ENCODE measurements around the gene CHN2.

DNA sequence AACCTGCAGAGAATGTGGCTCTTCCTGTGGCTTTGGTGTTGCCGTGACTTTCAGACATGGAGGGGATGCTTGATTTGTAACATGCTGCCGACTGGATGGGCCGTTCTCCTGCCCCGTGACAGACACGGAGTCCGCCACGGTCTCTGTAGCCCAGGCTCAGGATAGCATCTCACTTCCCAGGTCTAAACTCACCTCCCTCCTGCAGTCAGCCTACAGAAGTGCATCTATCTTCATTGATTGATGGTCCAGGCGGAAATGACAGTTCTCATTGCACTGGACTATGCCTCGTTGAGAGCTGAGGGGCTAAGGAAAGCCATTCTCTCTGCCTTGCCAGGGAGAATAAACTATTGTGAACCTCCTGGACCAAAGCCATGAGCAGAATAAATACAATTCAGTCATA, 77.5 kb downstream of the CHN2 start:
- TF ChIP-seq, protein P1, sequence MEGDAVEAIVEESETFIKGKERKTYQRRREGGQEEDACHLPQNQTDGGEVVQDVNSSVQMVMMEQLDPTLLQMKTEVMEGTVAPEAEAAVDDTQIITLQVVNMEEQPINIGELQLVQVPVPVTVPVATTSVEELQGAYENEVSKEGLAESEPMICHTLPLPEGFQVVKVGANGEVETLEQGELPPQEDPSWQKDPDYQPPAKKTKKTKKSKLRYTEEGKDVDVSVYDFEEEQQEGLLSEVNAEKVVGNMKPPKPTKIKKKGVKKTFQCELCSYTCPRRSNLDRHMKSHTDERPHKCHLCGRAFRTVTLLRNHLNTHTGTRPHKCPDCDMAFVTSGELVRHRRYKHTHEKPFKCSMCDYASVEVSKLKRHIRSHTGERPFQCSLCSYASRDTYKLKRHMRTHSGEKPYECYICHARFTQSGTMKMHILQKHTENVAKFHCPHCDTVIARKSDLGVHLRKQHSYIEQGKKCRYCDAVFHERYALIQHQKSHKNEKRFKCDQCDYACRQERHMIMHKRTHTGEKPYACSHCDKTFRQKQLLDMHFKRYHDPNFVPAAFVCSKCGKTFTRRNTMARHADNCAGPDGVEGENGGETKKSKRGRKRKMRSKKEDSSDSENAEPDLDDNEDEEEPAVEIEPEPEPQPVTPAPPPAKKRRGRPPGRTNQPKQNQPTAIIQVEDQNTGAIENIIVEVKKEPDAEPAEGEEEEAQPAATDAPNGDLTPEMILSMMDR (IDR thresholded peaks at IDR 0.05) = no peak
- no peak for TF ChIP-seq ZFX (IDR thresholded peaks at IDR 0.05; ENCODE audit: borderline replicate concordance)

Data from 22Rv1 (cell line).